T-helper 22 cell (primary cell): ENCODE measurements around the gene RIMS3.
"Not testable (repeated sequence)": the region's sequence is repeated elsewhere in the genome, so short reads cannot be mapped to it uniquely, and the experiment has no call there.

ENCODE experiments used
- DNase-seq: peaks from one replicate; pipeline ENCODE4 v3.0.0-alpha.2; 2020; ENCODE audit warnings: low read depth

Gene RIMS3

GRCh38 chr1:40593449-40594186, 71.9 kb downstream of the RIMS3 start:
- DNase-seq = no peak

GRCh38 chr1:40592107-40592803, 73.2 kb downstream of the RIMS3 start:
- no peak for DNase-seq

GRCh38 chr1:40588586-40588985, 76.9 kb downstream of the RIMS3 start:
- DNase-seq = no peak

- DNase-seq = no peak
Measured at GRCh38 chr1:40583980-40584379, 81.5 kb downstream of the RIMS3 start.

GRCh38 chr1:40582116-40582515, 83.4 kb downstream of the RIMS3 start:
- no peak for DNase-seq

GRCh38 chr1:40575336-40575735, 90.1 kb downstream of the RIMS3 start:
- no peak for DNase-seq

GRCh38 chr1:40574805-40575204, 90.7 kb downstream of the RIMS3 start:
- not testable (repeated sequence) for DNase-seq
